HG02678 (cell line): ENCODE results near the gene USP20.
"Not testable (repeated sequence)": the region's sequence is repeated elsewhere in the genome, so short reads cannot be mapped to it uniquely, and the experiment has no call there.

ENCODE experiments used
- ATAC-seq: cut with Tn5 transposase; IDR thresholded peaks from one replicate; pipeline ENCODE4 v1.9.1; 2021; ENCODE audit warnings: mild to moderate bottlenecking, moderate library complexity; ENCODE audit not compliant: unreplicated experiment

Gene USP20

DNA sequence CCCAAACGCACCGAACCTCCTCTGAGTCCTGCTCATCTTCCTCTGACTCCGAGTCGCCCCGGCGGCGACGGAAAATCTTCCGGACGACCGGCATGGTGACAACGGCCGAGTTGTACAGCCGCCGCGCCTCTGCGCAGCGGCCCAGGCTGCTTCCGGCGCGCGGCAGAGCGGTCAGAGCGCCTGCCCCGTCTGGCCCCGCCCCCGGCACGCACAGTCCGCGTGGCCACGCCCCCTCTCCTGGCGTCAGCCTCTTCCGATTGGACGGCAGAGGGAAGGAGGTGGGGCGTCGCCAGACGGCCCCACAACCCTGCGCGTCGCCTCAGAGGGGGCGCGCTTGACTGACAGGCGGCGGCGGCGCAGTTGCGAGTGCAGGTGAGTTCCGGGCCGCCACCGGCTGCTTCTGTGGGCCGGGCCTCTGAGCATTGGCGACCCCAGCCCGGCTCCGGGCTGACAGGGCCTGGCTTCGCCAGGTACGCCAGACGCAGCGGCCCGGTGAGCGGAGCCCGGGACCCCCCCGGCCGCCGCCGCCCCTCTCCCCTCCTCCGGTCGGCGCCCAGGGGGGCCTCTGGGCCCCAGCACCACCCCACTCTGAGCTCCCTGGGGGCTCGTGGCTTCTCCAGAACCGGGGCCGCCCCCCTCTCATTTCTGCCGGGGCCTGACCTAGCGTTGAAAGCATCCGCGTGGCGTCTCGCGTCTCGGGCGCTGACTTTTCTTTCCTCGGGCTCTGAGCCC lies at the start of gene USP20, which contains the start of gene C9orf78:
Gene USP20 (plus strand): TSS at position 331 of the 732 bp plus-strand sequence. CDS start 17,098 bp downstream, outside the sequence.
Gene C9orf78 (minus strand): TSS at position 148 of the 732 bp plus-strand sequence. CDS start 54 bp downstream, at position 94.
- ATAC-seq: peak; percentile 91

DNA sequence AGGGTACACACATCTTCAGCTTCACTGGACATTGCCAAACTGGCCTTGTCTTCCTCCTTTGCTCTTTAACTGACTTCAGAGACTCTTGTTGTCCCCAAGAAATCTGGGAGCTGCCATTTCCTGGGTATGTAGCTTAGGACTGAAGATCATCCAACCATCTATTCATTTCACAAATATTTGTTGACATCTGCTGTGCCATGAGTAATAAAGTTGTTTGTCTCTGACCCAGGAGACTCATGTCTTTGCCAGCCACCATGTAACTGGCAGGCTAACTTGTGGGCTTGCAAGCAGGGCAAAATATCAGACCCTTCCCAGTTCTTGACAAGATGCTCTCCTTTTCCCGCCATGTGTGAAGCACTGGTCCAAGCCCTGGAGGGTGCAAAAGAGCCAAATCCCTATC lies 49.4 kb upstream of the USP20 start:
- no peak for ATAC-seq

DNA sequence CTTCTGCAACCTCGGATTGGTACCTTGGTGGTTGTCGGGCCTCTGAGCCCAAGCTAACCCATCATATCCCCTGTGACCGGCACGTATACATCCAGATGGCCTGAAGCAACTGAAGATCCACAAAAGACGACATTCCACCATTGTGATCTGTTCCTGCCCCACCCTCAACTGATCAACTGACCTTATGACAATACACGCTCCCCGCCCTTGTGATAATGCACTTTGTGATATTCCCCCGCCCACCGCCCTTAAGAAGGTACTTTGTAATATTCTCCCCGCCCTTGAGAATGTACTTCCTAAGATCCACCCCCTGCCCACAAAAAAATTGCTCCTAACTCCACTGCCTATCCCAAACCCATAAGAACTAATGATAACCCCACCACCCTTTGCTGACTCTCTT lies 48.8 kb upstream of the USP20 start:
- no peak for ATAC-seq

DNA sequence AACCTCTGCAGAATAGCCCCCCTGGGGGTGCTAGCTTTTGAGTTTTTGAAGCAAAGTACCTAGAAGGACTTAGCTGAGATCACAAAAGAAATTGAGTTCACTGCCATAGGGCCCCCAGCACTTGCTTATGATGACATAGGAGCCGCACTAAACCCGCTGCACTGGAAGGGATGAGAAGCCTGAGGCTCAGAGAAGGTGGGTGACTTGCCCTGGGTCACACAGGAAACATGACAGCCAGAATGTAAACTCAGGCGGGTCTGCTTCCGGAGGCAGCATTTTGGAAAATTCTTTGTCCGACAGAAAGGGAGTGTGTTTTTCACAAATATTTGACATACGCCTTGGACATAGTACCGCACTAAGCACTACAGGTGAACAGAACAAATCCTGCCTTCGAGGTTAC lies 40.7 kb upstream of the USP20 start:
- no peak for ATAC-seq

DNA sequence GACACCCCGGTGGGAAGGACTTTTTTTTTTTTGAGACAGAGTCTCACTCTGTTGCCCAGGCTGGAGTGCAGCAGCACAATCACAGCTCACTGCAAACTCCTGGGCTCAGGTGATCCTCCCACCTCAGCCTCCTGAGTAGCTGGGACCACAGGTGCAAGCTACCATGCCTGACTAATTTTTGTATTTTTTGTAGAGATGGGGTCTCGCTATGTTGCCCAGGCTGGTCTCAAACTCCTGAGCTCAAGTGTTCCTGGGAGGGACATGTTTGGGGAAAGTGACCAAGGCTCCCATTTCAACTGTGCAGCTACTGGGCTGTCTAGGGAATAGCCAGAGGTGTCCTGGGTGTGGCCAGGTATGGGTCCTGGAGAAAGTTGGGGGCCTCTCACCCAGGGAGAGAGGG lies 39.2 kb upstream of the USP20 start:
- not testable (repeated sequence) for ATAC-seq

GRCh38 chr9:129798973-129799372 lies 36.3 kb upstream of the USP20 start:
- no peak for ATAC-seq

- ATAC-seq: no peak
These were observed 33.8 kb upstream of the USP20 start for GRCh38 chr9:129801504-129801903.

DNA sequence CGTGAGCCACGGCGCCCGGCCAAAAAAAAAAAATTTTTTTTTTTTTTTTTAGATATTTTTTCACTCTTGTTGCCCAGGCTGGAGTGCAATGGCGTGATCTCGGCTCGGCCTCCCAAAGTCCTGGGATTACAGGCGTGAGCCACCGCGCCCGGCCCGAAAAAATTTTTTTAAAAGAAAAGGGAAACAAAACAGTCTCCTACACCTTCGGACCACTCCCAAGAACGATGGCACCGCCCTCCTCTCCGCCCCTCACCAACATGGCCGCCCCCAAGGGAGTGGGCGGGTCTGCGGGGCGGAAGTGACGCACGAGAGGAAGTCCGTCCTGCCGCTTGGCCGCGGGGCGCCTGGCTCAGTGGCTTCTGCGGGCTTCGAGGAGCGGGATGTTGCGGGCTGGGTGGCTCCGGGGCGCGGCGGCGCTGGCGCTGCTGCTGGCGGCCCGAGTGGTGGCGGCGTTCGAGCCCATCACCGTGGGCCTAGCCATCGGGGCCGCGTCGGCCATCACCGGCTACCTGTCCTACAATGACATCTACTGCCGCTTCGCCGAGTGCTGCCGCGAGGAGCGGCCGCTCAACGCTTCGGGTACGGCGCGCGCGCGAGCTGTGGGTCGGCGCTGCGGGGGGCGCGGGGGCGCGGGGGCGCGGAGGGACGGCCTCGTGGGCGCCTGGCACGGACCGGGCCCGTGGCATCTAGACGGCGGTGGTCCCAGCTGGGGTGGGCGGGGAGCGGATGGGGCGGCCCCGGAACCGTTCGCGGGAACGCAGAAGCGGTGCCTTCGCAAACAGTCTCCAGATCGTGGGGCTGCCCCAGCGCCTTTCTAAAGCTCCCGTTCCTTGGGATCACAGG lies 32.2 kb upstream of the USP20 start, which contains the start of gene TOR1B:
Gene TOR1B (plus strand): TSS at position 352 of the 843 bp plus-strand sequence. CDS start 29 bp downstream, at position 381.
- ATAC-seq: peak; percentile 91

DNA sequence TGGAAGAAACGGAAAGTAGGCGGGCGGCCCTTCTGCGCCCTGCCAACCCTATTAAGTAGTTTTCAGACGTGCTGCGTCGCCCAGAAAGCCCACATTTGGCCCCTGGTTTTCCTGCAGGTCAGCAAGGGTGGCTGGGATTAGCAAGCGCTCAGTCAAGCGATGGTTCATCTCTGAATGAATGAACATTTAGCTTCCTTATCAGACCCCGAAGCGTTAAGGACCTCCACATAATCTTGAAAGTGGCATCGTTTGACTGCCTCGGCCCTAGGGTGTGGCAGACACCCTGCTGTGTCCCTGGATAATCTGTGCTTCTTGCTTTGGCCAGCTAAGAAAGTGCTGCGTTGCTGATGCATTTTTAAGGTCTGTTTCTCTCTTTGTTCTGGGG lies 31.6 kb upstream of the USP20 start:
- ATAC-seq: no peak

DNA sequence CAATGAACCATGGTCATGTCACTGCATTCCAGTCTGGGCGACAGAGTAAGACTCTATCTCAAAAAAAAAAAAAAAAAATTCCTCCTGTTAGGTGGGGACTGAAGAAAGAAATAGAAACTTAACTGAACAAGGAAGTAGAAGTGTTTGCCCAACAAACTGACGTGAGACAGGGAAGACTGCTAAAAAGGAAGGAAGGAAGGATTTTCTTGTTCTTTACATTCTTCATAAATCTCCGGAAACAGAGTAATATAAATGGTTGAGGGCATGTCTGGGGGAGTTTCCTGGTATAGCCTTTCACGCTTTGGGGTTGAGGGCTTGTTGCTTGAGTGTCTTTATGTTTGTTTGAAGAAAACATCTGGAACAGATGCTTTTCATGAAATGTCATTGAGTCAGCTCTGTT lies 29.2 kb upstream of the USP20 start:
- no peak for ATAC-seq

DNA sequence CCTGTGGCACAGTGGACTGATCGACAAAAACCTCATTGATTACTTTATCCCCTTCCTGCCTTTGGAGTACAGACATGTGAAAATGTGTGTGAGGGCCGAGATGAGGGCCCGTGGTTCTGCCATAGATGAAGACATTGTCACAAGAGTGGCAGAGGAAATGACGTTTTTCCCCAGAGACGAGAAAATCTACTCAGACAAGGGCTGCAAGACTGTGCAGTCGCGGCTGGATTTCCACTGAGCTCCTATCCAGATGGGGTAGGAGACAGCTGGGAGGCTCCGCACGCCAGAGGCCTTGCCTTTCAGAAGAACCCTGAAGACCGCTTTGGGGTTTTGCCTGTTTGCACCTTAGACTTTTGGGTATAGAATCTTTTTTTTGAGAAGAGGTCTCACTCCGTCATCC lies 25.9 kb upstream of the USP20 start:
- no peak for ATAC-seq

GRCh38 chr9:129810116-129810515 lies 25.1 kb upstream of the USP20 start:
- no peak for ATAC-seq

- no peak for ATAC-seq
These were observed 24.5 kb upstream of the USP20 start for GRCh38 chr9:129810788-129811187.

GRCh38 chr9:129811967-129812363 lies 23.3 kb upstream of the USP20 start:
- no peak for ATAC-seq

GRCh38 chr9:129812385-129812784 lies 22.9 kb upstream of the USP20 start:
- ATAC-seq: no peak

DNA sequence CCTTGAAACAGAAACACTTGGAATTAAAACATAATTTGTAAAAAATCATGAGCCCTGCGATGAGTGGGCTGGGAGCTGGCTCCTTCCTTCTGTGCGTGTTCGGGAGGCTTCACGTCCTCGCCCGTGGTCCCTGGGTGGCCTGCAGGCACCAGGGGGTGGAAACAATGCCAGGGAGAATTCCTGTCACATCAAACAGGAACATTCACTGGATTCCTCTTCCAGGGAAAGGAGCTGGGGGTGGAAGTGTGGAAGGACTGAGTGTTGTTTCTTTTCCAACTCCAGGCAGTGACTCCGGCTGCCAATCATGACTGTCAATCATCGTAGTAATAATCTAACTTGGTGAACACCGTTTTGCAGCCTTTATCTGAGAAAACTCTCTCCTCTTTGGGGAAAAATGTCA lies 21.6 kb upstream of the USP20 start:
- no peak for ATAC-seq

GRCh38 chr9:129814432-129815223 lies 20.6 kb upstream of the USP20 start:
- ATAC-seq: no peak

DNA sequence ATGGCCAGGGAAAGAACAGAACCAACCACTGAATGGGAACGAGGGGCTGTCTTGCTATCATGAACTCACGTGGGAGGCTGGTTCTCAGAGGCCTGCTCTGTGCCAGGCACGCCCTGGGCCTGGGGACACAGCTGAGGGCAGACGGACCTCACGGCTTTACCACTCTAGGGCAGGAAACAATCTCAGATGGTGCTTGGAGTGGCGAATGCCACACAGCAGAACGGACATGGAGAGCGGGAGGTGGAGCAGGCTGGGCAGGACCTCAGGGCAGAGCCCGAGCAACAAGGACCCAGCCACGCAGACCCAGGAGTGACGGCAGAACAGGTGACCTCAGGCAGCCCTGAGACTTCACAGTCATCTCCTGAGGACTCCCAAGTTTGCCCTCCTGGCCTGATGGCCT lies 20.0 kb upstream of the USP20 start:
- no peak for ATAC-seq

GRCh38 chr9:129816501-129817435 lies 18.5 kb upstream of the USP20 start:
- ATAC-seq: no peak

DNA sequence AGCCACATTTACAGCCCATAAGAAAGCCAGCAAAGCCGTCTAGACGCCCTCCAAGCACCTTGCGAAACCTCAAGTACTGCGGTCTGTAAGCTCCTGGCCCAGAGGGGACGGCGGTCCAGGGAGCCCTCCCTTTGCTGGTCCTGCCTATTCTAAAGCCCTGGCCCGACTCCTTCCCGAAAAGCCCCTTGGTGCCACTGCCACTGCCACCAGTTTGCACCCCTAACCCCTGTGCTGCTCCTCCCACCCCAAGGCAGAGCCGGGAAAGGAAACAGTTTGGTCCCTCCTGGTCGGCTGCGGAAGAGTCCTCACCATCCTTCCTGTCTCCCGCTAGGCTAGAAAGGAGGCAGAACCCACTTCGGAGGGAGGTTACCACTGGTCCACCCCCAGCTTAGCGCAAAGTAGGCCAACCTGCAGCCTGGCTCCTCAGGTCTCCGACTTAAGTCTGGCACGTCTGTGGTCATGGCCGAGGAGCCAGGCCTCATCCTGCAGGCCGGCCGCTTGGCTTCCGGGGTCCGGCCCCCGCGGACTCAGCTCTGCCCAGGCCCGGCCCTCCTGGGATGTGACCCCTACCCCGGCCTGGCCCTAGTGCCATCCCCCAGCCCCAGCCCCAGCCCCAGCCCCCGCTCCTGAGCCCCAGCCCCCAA lies 12.2 kb upstream of the USP20 start:
- no peak for ATAC-seq
